PC-3 (cell line): Measurements from ENCODE around the gene MYO5B. TPM values are rescaled to one million over a fixed set of nuclear protein-coding genes. Genes with fewer than 3 reads are reported as not detected.

Source experiments
- ATAC-seq: fragments of 200-7000 bp; cut with Tn5 transposase; 2 replicates; pipeline ENCODE4 v1.9.1; 2020; ENCODE audit warnings: mild to moderate bottlenecking, moderate library complexity
- BruUV-seq: library from RNA; stranded (reverse); fragments of 400-500 nt; replicated peaks from 2 replicates; lab custom pipeline; 2021; lab: Mats Ljungman, UMichigan
- CTCF ChIA-PET: fragments of 300-600 bp; sonication (Branson Sonifier 250); formaldehyde crosslinking; loops from one replicate; lab custom pipeline; 2022; ENCODE audit warnings: antibody characterized with exemption; lab: Charles Lee
- POLR2A ChIA-PET: fragments of 300-600 bp; sonication (Branson Sonifier 250); formaldehyde crosslinking; loops from one replicate; lab custom pipeline; 2022; ENCODE audit warnings: antibody characterized with exemption; ENCODE audit not compliant: unreplicated experiment; lab: Charles Lee
- DNase-seq: peaks from one replicate; pipeline ENCODE4 v3.0.0-alpha.2; 2015
- H2AFZ ChIP-seq: fragments of 300-600 bp; sonication (generic); 2 replicates; pipeline ENCODE4 v1.6.0; 2016; ENCODE audit warnings: antibody characterized with exemption, low read length
- H3F3A ChIP-seq: fragments of 300-600 bp; sonication (generic); one replicate; pipeline ENCODE4 v1.6.0; 2017; ENCODE audit warnings: antibody characterized with exemption, low read length, control low read depth, mild to moderate bottlenecking; ENCODE audit not compliant: unreplicated experiment
- H3K27ac ChIP-seq: fragments of 300-600 bp; sonication (generic); 2 replicates; pipeline ENCODE4 v1.5.1; 2016; ENCODE audit warnings: mild to moderate bottlenecking, low read length
- H3K27me3 ChIP-seq: fragments of 300-600 bp; sonication (generic); 2 replicates; pipeline ENCODE4 v1.6.1; 2016; ENCODE audit warnings: low read length, mixed read lengths
- H3K36me3 ChIP-seq: fragments of 300-600 bp; sonication (generic); 2 replicates; pipeline ENCODE4 v1.6.1; 2016; ENCODE audit warnings: low read depth, mixed run types, low read length, mixed read lengths
- H3K4me1 ChIP-seq: fragments of 300-600 bp; sonication (generic); 2 replicates; pipeline ENCODE4 v1.5.1; 2016; ENCODE audit warnings: low read length; ENCODE audit not compliant: insufficient read depth
- H3K4me2 ChIP-seq: fragments of 300-600 bp; sonication (generic); 2 replicates; pipeline ENCODE4 v1.6.0; 2016; ENCODE audit warnings: low read length
- H3K4me3 ChIP-seq: fragments of 300-600 bp; sonication (generic); 2 replicates; pipeline ENCODE4 v1.5.1; 2016; ENCODE audit warnings: mild to moderate bottlenecking, low read length, mixed read lengths
- H3K79me2 ChIP-seq: fragments of 300-600 bp; sonication (generic); 2 replicates; pipeline ENCODE4 v1.6.1; 2017; ENCODE audit warnings: low read length, mixed read lengths
- H3K9ac ChIP-seq: fragments of 300-600 bp; sonication (generic); 2 replicates; pipeline ENCODE4 v1.6.0; 2016; ENCODE audit warnings: mild to moderate bottlenecking, low read length
- H3K9me2 ChIP-seq: fragments of 300-600 bp; sonication (generic); replicated peaks from 2 replicates; pipeline ENCODE4 v1.6.1; 2016; ENCODE audit warnings: mixed run types, low read length, mixed read lengths
- H3K9me3 ChIP-seq: fragments of 300-600 bp; sonication (generic); 2 replicates; pipeline ENCODE4 v1.6.1; 2016; ENCODE audit warnings: low read length, mixed read lengths
- H4K20me1 ChIP-seq: fragments of 300-600 bp; sonication (generic); 2 replicates; pipeline ENCODE4 v1.6.1; 2016; ENCODE audit warnings: low read length, mixed read lengths
- EZH2 ChIP-seq: fragments of 300-600 bp; sonication (generic); IDR thresholded peaks from one replicate; pipeline ENCODE4 v1.6.1; 2017; ENCODE audit warnings: antibody characterized with exemption, mild to moderate bottlenecking, low read length; ENCODE audit not compliant: unreplicated experiment
- EZH2phosphoT487 ChIP-seq: fragments of 300-600 bp; sonication (generic); IDR thresholded peaks from 2 replicates; pipeline ENCODE4 v1.6.1; 2018; ENCODE audit warnings: mild to moderate bottlenecking, antibody characterized with exemption, low read length, borderline replicate concordance
- intact Hi-C: fragments of 100-400 bp; cut with micrococcal nuclease; formaldehyde crosslinking; loops from 2 replicates; pipeline ENCODE4 v1.9.0; 2023
- total RNA-seq: library from RNA; depleted of rRNA; stranded (reverse); fragments of >200 nt; gene quantifications from 2 replicates; pipeline ENCODE4 v1.2.3, GENCODE V29; 2014
- TF ChIP-seq, protein P1 (sequence below): fragments of 300-600 bp; sonication (generic); conservative IDR thresholded peaks from 2 replicates; pipeline ENCODE4 v1.5.1; 2017; ENCODE audit warnings: antibody characterized with exemption, low read depth, mild to moderate bottlenecking, low read length

MYO5B gene
- total RNA-seq, 1 experiment from 2014 or later: 10.7 TPM

DNA sequence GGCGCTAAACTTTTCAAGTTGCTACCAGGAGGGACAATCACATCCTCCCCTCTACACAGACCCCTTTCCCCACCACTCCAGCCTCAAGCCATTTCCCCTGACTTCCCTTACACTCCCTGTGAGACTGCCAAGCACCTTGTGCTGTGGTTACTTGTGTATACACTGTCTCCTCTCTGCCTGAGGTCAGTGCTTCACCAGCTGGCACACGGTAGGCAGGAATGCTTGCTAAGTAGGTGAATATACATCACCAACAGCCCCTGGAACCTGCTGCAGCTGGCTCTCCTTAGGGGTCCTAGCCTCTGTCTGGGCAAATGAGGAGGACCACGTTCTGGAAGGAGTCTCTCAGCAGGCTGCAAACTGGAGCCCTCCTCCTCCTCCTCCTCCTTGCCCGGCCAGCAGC, 343.3 kb downstream of the MYO5B start:
- Histone ChIP-seq H3K4me2 (no peak overlapping the region), H3K27me3 (no peaks in the 10 kb centered on the region), H3F3A (no peaks in the 10 kb centered on the region), H2AFZ (no peak overlapping the region), H3K27ac (no peak overlapping the region), H3K4me1 (peaks cover 17% of the 10 kb centered on the region), H3K9me2 (no peaks in the 10 kb centered on the region), H3K9ac (no peak overlapping the region), H3K4me3 (no peak overlapping the region), H3K9me3 (no peaks in the 10 kb centered on the region), H3K36me3 (no peaks in the 10 kb centered on the region), H4K20me1 (no peaks in the 10 kb centered on the region), H3K79me2 (no peaks in the 10 kb centered on the region)
- intact Hi-C loops: no loop called here
- POLR2A ChIA-PET: no interaction called here
- TF ChIP-seq EZH2 (no peak), EZH2phosphoT487 (no peak)
- TF ChIP-seq, protein P1, sequence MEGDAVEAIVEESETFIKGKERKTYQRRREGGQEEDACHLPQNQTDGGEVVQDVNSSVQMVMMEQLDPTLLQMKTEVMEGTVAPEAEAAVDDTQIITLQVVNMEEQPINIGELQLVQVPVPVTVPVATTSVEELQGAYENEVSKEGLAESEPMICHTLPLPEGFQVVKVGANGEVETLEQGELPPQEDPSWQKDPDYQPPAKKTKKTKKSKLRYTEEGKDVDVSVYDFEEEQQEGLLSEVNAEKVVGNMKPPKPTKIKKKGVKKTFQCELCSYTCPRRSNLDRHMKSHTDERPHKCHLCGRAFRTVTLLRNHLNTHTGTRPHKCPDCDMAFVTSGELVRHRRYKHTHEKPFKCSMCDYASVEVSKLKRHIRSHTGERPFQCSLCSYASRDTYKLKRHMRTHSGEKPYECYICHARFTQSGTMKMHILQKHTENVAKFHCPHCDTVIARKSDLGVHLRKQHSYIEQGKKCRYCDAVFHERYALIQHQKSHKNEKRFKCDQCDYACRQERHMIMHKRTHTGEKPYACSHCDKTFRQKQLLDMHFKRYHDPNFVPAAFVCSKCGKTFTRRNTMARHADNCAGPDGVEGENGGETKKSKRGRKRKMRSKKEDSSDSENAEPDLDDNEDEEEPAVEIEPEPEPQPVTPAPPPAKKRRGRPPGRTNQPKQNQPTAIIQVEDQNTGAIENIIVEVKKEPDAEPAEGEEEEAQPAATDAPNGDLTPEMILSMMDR: no peak
- DNase-seq (peak; percentile 11), ATAC-seq (no peak)
- CTCF ChIA-PET: interaction anchor here (1.2 kb wide), 1 partner anchor 67 kb away, joined by 3 read pairs; no protein-coding TSS in a partner anchor
- BruUV-seq: no TSS peak

DNA sequence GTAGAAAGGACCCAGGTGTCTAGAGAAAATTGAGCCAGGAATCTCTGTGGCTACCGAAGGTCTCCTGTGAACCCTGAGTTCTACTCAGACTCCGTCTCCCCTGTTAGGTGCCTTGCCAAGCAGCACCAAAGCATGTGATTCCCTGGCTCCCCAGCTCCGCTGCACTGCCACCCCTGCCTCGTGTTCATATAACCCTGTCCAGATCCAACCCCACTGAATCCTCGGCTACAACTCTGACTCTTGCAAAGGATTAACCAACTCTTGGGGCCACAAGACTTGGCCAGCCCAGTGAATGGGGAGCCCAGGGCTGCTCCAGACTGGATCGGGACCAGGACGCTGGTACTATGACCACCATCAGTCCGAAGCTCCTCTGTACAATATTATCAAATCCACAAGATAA, 344.3 kb downstream of the MYO5B start:
- Histone ChIP-seq H3K9me2 (no peaks in the 10 kb centered on the region), H3K9ac (no peak overlapping the region), H2AFZ (no peak overlapping the region), H4K20me1 (no peaks in the 10 kb centered on the region), H3K4me1 (peaks cover 17% of the 10 kb centered on the region), H3K79me2 (no peaks in the 10 kb centered on the region), H3K36me3 (no peaks in the 10 kb centered on the region), H3K27me3 (no peaks in the 10 kb centered on the region), H3K27ac (0 out of 2 replicates have a peak overlapping the region, but pooled peaks have one; percentile 90), H3F3A (no peaks in the 10 kb centered on the region), H3K4me3 (no peak overlapping the region), H3K4me2 (no peak overlapping the region), H3K9me3 (no peaks in the 10 kb centered on the region)
- TF ChIP-seq EZH2 (no peak), EZH2phosphoT487 (no peak)
- TF ChIP-seq, protein P1: no peak
- CTCF ChIA-PET: no interaction called here
- no peak for ATAC-seq
- no peak for DNase-seq
- no TSS peak for BruUV-seq
- POLR2A ChIA-PET: no interaction called here
- intact Hi-C loops: no loop called here
